HepG2 (cell line): Measurements from ENCODE around the gene MIF. TPM values are rescaled to one million over a fixed set of nuclear protein-coding genes. Genes with fewer than 3 reads are reported as not detected.

Experiments
- ATF2 ChIP-seq: sonication (generic); formaldehyde crosslinking; IDR thresholded peaks from 2 replicates; pipeline ENCODE4 v1.4.0; 2020; ENCODE audit warnings: missing genetic modification reagents
- FOXO4 ChIP-seq: sonication (generic); formaldehyde crosslinking; conservative IDR thresholded peaks from 2 replicates; pipeline ENCODE4 v1.8.1; 2023; ENCODE audit warnings: missing genetic modification reagents
- HIC2 ChIP-seq: sonication (generic); formaldehyde crosslinking; IDR thresholded peaks from 2 replicates; pipeline ENCODE4 v1.9.0; 2022; ENCODE audit warnings: low read depth, missing genetic modification reagents
- HIVEP1 ChIP-seq: sonication (generic); formaldehyde crosslinking; IDR thresholded peaks from 2 replicates; pipeline ENCODE4 v1.4.0; 2020; ENCODE audit warnings: mild to moderate bottlenecking, missing genetic modification reagents
- NCOA1 ChIP-seq: sonication (generic); formaldehyde crosslinking; IDR thresholded peaks from 2 replicates; pipeline ENCODE4 v1.9.0; 2021; ENCODE audit warnings: missing genetic modification reagents
- NR2F2 ChIP-seq: IDR thresholded peaks from 2 replicates; pipeline ENCODE4 v1.6.1; 2012; ENCODE audit warnings: low read depth, inconsistent platforms, borderline replicate concordance
- RAD21 ChIP-seq: fragments of 450-650 bp; formaldehyde crosslinking; IDR thresholded peaks from 2 replicates; pipeline ENCODE4 v1.5.0; 2020; ENCODE audit warnings: mild to moderate bottlenecking
- RARA ChIP-seq: IDR thresholded peaks from 2 replicates; pipeline ENCODE4 v1.6.1; 2016; ENCODE audit warnings: missing genetic modification reagents, missing compliant biosample characterization
- TFDP2 ChIP-seq: sonication (generic); formaldehyde crosslinking; IDR thresholded peaks from 2 replicates; pipeline ENCODE4 v1.4.0; 2020; ENCODE audit warnings: missing genetic modification reagents
- TGIF2 ChIP-seq: IDR thresholded peaks from 2 replicates; pipeline ENCODE4 v1.6.1; 2016; ENCODE audit warnings: control low read depth, missing compliant biosample characterization
- USF2 ChIP-seq, 2 experiments: sonication (generic) in 1 of 2; formaldehyde crosslinking in 1 of 2; IDR thresholded peaks; 2 replicates each; pipeline versions ENCODE4 v1.5.1 to v1.6.1; 2011 to 2020; ENCODE audit warnings: borderline replicate concordance in 1 of 2, low read depth in 1 of 2, low read length in 1 of 2, mild to moderate bottlenecking in 1 of 2, missing genetic modification reagents in 1 of 2, moderate library complexity in 1 of 2
- ZBTB2 ChIP-seq: sonication (generic); formaldehyde crosslinking; IDR thresholded peaks from 2 replicates; pipeline ENCODE4 v1.8.0; 2022; ENCODE audit warnings: low read depth, missing genetic modification reagents
- ZBTB38 ChIP-seq: sonication (generic); formaldehyde crosslinking; IDR thresholded peaks from 2 replicates; pipeline ENCODE4 v1.5.1; 2020; ENCODE audit warnings: mild to moderate bottlenecking, missing genetic modification reagents
- ZNF282 ChIP-seq: fragments of 450-650 bp; IDR thresholded peaks from 2 replicates; pipeline ENCODE4 v1.6.1; 2018; ENCODE audit not compliant: partially characterized antibody
- ZNF33A ChIP-seq: sonication (generic); formaldehyde crosslinking; IDR thresholded peaks from 2 replicates; pipeline ENCODE4 v1.5.1; 2020; ENCODE audit warnings: missing genetic modification reagents, mild to moderate bottlenecking, moderate library complexity, borderline replicate concordance
- ZNF350 ChIP-seq: sonication (generic); formaldehyde crosslinking; IDR thresholded peaks from 2 replicates; pipeline ENCODE4 v1.4.0; 2020; ENCODE audit warnings: mild to moderate bottlenecking, low read depth, missing genetic modification reagents, borderline replicate concordance
- ZNF552 ChIP-seq: sonication (generic); formaldehyde crosslinking; IDR thresholded peaks from 2 replicates; pipeline ENCODE4 v1.9.0; 2022; ENCODE audit warnings: missing genetic modification reagents, mild to moderate bottlenecking, borderline replicate concordance
- ZNF589 ChIP-seq: sonication (generic); formaldehyde crosslinking; conservative IDR thresholded peaks from 2 replicates; pipeline ENCODE4 v1.8.0; 2022; ENCODE audit warnings: mild to moderate bottlenecking, moderate library complexity, missing genetic modification reagents
- ZNF670 ChIP-seq: sonication (generic); formaldehyde crosslinking; IDR thresholded peaks from 2 replicates; pipeline ENCODE4 v1.8.0; 2022; ENCODE audit warnings: mild to moderate bottlenecking, missing genetic modification reagents, borderline replicate concordance
- polyA plus RNA-seq, 8 experiments: library from polyadenylated mRNA; depleted of rRNA in 3 of 8; stranded (reverse) in 7 of 8; unstranded in 1 of 8; fragments of >200 nt; fragmentation: Illumina TruSeq in 4 of 8; extraction: Trizol in 4 of 8; gene quantifications; 2 replicates each; pipeline versions ENCODE4 v1.2.1 to v1.2.3, GENCODE V29; 2011 to 2016; ENCODE audit warnings: low read depth in 4 of 8, missing spikeins in 1 of 8, mixed read lengths in 1 of 8; ENCODE audit not compliant: insufficient read depth in 1 of 8
- total RNA-seq, 5 experiments: library from RNA; depleted of rRNA; stranded (reverse); fragments of >200 nt; fragmentation: Illumina TruSeq; extraction: Trizol; gene quantifications; 2 replicates each; pipeline ENCODE4 v1.2.3, GENCODE V29; 2016; ENCODE audit warnings: low read depth in 1 of 5

The MIF gene
- total and polyA plus RNA-seq, 2 of the 13 experiments (the other 11 are each of a cell fraction or from before 2014, with no cell fraction given), result 634 to 675 TPM

GRCh38 chr22:23913661-23914353, 19.6 kb downstream of the MIF start (continued):
- TF ChIP-seq NCOA1 (CRISPR knock-in tag), result no peak
- TF ChIP-seq HIC2 (CRISPR knock-in tag), result peak; percentile 74
- peak; percentile 60; the same call in 1 of the 2 replicates for TF ChIP-seq ZNF670 (CRISPR knock-in tag)
- no peak for TF ChIP-seq ZNF552
- no peak for TF ChIP-seq ZNF282
- peak; percentile 80; the same call in 1 of the 2 replicates for TF ChIP-seq ZBTB38 (CRISPR knock-in tag)
- peak; percentile 40; the same call in 1 of the 2 replicates for TF ChIP-seq TGIF2 (CRISPR knock-in tag)
- no peak for TF ChIP-seq ZNF33A
- TF ChIP-seq ZNF589, result peak; percentile 67; the same call in 1 of the 2 replicates
- TF ChIP-seq RARA (CRISPR knock-in tag), result peak; percentile 37; the same call in 1 of the 2 replicates
- TF ChIP-seq FOXO4, result no peak
- 0 out of 2 replicates have a peak, but pooled peaks have one; percentile 72 for TF ChIP-seq HIVEP1 (CRISPR knock-in tag)
- peak; percentile 91; the same call in 1 of the 2 replicates for TF ChIP-seq ZNF350 (CRISPR knock-in tag)
- TF ChIP-seq NR2F2, result no peak
- peak; percentile 93 for TF ChIP-seq TFDP2 (CRISPR knock-in tag)
- TF ChIP-seq USF2 (IDR thresholded peaks at IDR 0.05; ENCODE audit: low read depth, low read length), result no peak
- peak; percentile 48; the same call in 1 of the 2 replicates for TF ChIP-seq USF2 (CRISPR knock-in tag; IDR thresholded peaks at IDR 0.05; ENCODE audit: borderline replicate concordance)
- peak; percentile 81 for TF ChIP-seq ZBTB2 (CRISPR knock-in tag)
- TF ChIP-seq ATF2 (CRISPR knock-in tag), result peak; percentile 60; the same call in 1 of the 2 replicates
- TF ChIP-seq RAD21 (CRISPR knock-in tag), result no peak
